GM21576 (cell line): ENCODE results near the gene PDCD2L.
"Not testable (repeated sequence)": the region's sequence is repeated elsewhere in the genome, so short reads cannot be mapped to it uniquely, and the experiment has no call there.

Experiments used
- ATAC-seq: cut with Tn5 transposase; IDR thresholded peaks from one replicate; pipeline ENCODE4 v1.9.1; 2021; ENCODE audit warnings: mild to moderate bottlenecking, moderate library complexity; ENCODE audit not compliant: unreplicated experiment

The PDCD2L gene

DNA sequence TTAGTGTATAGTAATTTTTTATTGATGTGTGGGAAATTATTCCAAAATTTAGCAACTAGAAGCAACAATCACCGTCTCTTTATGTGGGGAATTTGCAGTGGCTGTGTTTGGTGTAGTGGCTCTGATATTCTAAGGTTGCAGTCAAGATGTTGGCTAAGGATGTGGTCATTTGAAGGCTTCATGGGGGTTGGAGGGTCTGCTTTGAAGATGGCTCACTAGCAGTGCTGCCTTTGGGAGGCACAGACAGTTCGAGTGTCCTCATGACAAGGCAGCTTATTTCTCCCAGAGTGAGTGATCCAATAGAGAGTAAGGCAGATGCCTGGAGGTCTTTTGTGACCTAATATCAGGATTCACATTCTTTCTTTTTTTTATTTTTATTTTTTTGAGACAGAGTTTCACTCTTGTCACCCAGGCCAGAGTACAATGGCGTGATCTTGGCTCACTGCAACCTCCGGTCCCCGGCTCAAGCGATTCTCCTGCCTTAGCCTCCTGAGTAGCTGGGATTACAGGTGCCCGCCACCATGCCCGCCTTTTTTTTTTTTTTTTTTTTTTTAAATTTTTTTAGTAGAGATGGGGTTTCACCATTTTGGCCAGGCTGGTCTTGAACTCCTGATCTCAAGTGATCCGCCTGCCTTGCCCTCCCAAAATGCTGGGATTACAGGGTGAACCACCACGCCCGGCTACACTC is 30.5 kb upstream of the PDCD2L start:
- ATAC-seq: no peak

DNA sequence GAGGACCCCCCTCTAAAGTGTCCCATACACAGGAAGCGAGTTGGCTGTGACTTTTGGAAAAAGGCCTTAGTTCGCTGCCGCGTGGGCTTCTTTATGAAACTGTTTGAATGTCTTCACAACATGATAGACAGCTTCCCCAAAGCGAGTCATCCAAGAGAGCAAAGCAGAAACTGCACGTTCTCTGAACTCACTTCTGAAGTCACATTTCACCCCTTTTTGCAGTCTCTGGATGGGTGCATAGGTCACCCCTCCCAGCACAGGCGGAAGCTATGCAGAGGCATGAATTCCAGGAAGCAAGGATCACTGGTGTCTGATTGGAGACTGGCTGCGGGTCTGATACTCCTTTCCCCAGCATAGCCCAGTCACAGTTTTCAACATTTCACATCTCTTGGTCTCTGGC is 28.6 kb upstream of the PDCD2L start:
- no peak for ATAC-seq

DNA sequence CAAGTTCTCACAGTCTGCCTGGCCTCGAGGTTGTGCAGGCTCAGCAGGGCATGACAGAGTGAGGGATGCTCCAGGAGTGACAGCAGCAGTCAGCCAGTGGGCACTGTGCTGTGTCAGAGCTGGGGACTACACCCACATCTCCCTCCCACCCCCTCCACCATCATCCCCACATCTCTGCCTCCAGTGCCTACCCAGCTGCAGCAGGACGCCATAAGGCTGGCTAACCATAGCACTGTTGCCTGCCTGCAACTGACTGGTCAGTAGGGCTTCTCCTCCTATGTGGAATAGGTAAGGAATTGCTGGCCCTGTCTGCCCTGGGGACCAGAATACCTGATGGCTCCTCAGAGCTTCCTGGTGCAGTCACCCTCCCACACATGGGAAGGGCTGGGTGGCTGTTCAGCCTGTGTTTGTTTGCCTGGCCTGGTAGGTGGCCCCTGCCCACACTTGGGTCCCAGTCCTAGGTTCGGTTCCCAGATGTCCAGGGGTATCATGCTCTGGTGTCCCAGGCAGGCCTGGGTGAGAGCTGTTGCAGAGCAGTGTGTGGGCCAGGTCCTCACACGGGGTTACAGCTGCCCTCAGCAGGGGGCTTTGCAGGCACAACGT is 23.5 kb upstream of the PDCD2L start:
- no peak for ATAC-seq

DNA sequence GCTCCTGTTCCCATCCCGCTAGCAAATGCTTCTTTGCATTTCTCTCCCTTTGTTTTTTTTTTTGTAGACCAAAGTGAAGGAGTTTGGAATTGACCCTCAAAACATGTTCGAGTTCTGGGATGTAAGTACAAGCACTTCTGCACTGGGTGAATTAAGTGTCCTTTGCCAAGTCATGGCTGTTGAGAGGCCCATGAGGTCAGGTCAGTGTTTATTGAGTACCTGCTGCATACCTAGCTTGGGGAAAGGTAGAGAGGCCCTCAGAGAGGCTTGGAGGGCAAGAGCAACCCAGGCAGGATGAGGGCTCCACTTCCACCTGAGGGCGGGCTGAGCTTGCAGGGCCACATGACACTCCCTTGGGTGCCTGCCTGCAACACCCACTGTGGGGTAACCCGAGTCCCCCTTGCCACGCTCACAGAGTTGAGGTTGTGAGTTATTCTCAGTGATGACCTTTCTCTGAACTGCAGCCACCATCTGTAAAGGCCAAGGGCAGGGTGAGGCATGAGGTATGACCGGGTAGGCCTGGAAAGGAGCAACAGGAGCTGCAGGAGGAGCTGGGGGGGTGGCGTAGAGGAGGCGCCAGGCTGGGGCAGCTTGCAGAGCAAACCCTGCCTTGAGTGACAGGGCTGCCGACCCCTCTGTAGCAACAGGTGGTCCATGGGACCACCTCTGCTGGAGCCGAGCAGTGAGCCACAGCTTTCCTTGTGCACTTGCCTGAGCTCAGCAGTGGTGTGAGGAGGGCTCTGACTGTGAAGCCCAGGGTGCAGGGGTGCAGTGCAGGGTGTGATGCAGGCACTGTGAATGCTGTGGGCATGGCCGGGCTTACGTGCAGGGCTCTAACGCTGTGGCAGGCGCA is 22.6 kb upstream of the PDCD2L start:
- ATAC-seq: no peak

DNA sequence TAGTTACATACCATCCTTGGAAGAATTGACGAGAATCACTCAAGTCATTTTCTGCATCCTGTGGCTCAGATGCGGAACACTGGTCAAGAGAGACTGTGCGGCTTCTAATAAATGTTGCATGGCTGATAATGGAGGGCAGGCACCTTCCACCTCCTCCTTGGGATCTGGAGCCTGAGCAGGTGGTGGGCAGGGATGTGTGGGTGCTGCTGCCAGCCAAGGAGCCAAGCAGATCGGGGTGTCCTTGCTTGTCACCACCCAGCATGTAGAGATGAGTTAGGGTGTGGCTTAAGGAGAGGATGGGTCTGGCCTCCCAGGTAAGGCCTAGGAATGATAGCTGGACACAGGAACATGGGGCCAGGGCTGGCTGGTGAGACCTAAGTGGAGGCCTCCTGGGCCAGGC is 21.7 kb upstream of the PDCD2L start:
- no peak for ATAC-seq

DNA sequence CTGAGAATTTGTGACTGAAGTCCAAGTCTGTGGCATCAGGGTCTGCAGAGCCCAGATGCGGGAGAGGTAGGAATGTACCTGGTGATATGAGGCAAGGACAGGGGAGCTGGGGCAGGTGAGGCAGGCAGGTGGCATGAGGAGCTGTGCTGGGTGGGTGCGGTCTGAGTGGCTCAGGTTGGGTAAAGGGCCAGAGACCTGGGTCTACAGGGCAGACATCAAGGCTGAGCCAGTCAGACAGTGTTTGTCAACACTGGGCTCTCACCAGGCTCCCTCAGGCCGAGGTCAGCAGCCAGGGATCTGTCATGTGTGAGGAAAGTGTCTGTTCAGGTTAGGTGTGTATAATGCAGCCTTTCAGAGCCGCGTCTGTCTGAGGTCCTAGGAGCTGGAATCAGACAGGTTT is 20.6 kb upstream of the PDCD2L start:
- ATAC-seq: no peak

DNA sequence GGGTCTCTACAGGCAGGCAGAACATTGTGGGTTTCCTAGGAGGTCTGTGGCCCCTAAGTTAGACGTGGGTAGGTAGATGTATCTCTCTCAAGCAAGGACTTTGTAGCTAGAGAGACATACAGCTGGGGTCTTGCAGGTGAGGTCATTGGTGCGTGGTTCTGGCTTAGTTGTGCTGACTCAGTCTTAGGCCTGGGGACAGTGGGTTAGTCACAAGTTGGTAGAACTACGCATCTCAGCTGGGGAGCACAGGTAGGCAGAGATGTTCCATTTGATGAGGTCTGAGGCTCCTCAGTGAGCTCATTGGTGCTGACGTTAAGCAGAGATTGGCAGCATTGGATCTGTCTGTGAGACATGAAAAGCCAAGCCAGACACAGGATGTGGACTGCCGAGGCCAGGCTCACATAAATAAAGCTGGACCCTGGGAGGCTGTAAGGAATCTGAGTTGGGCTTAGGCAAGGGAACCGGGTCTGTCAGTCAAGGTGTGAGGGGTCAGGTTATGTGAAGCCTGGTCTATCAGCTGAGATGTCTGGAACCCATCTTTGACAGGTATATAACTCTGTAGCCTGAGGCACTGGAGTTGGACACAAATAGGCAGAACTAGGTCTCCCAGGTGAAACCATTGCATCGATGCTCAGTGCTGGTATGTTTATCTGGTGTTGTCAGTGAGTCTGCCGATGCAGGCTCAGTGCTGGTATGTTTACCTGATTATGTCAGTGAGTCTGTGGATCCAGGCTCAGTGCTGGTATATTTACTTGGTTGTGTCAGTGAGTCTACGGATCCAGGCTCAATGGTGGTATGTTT is 17.4 kb upstream of the PDCD2L start:
- ATAC-seq: no peak

DNA sequence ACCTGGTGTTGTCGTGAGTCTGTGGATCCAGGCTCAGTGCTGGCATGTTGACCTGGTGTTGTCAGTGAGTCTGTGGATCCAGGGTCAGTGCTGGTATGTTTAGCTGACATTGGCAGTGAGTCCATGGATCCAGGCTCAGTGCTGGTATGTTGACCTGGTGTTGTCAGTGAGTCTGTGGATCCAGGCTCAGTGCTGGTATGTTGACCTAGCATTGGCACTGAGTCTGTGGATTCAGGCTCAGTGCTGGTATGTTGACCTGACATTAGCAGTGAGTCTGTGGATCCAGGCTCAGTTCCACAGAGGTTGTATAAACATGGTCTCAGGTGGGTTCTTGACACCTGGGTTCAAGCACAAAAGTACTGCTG is 16.8 kb upstream of the PDCD2L start:
- ATAC-seq: no peak

DNA sequence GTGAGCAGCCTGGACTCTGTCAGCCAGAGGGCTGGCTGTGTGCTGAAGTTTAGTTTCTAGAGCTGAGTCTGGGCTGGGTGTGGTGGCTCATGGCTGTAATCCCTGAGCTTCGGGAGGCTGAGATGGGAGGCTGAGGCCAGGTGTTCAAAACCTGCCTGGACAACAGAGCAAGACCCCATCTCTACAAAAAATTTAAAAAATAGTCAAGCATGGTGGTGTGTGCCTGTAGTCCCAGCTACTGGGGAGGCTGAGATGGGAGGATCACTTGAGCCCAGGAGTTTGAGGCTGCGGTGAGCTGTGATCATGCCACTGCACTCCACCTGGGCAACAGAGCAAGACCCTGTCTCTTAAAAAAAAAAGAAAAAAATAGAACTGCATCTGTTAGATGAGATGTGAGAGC is 15.5 kb upstream of the PDCD2L start:
- not testable (repeated sequence) for ATAC-seq

DNA sequence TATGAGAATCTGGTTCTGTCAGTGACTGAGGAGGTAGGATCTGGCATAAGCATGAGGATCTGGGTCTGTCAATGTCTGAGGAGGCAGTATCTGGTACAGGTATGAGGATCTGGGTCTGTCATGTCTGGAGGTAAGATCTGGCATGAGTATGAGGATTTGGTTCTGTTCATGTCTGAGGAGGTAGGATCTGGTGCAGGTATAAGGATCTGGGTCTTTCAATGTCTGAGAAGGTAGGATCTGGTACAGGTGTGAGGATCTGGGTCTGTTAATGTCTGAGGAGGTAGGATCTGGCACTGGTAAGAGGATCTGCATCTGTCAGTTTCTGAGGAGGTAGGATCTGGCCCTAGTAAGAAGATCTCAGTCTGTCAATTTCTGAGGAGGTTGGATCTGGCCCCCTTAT is 12.4 kb upstream of the PDCD2L start:
- ATAC-seq: no peak

DNA sequence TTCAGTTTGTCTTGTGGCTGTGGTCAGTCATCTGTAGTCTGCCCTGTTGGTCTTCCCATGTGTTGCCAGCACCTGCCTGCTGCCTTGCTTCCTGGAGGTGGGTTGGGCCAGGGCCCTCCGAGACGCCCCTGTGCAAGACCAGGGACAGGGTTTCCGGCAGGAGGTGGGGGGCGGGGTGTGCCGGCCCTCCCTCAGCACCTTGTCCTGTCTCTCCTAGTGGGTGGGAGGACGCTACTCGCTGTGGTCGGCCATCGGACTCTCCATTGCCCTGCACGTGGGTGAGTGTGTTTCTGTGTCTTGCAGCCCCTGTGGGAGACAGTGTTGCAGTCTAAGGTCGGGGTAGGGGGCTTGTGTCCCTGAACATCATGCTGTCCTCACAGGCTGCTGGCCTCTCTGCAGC is 11.2 kb upstream of the PDCD2L start:
- no peak for ATAC-seq

DNA sequence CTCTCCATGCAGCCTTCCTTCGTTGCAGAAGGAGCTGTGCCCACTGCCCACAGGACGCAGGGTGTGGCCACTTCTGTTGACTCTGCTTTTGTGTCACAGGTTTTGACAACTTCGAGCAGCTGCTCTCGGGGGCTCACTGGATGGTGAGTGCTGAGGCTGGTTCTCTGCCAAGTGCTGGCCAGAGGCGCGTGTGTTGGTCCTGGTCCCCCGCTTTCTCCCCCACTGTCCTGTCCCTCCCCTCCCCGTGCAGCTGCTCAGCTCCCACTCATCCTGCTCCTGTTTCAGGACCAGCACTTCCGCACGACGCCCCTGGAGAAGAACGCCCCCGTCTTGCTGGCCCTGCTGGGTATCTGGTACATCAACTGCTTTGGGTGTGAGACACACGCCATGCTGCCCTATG is 10.6 kb upstream of the PDCD2L start:
- no peak for ATAC-seq

DNA sequence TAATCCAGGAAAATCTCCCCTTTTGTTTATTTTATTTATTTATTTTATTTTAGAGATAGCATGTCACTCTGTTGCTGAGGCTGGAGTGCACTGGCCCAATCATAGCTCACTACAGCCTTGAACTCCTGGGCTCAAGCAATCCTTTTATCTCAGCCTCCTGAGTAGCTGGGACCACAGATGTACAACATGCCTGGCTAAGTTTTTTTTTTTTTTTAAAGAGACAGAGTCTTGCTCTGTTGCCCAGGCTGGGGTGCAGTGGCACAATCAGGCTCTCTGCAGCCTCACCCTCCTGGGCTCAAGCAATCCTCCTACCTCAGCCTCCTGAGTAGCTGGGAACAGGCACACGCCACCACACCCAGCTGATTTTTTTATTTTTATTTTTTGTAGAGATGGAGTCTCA is 6.3 kb upstream of the PDCD2L start:
- no peak for ATAC-seq

DNA sequence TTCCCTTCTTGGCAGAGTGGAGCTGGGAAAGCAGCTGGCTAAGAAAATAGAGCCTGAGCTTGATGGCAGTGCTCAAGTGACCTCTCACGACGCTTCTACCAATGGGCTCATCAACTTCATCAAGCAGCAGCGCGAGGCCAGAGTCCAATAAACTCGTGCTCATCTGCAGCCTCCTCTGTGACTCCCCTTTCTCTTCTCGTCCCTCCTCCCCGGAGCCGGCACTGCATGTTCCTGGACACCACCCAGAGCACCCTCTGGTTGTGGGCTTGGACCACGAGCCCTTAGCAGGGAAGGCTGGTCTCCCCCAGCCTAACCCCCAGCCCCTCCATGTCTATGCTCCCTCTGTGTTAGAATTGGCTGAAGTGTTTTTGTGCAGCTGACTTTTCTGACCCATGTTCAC is 4.3 kb upstream of the PDCD2L start:
- ATAC-seq: no peak

DNA sequence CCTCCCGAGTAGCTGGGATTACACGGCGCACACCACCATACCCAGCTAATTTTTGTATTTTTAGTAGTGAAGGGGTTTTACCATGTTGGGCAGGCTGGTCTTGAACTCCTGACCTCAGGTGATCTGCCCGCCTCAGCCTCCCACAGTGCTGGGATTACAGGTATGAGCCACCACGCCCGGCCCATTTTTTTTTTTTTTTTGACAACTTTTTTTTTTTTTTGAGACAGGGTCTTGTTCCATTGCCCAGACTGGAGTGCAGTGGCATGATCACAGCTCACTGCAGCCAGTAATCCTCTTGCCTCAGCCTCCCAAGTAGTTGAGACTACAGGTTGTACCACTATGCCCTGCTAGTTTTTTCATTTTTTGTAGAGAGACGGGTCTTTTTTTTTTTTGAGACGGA is 3.4 kb upstream of the PDCD2L start:
- ATAC-seq: not testable (repeated sequence)

DNA sequence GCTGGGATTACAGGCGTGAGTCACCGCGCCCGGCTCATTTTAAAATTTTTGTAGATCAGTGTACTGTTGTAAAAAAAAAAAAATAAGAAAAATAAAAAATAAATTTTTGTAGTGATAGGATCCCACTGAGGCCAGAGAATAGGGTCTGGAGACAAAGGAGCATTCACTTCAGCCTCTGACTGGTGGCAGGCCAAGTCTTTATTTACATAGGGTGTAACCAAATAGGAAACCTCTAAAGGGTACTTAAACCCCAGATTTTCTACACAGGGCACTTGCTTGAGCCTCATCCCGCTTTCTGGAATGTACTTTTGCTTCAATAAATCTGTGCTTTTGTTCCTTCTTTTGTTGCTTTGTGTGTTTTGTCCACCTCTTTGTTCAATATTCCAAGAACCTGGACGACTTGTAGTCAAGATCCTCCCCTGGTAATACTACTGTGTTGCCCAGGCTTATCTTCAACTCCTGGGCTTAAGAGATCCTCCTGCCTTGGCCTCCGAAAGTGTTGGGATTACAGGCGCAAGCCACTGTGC is 2.1 kb upstream of the PDCD2L start:
- ATAC-seq: no peak

DNA sequence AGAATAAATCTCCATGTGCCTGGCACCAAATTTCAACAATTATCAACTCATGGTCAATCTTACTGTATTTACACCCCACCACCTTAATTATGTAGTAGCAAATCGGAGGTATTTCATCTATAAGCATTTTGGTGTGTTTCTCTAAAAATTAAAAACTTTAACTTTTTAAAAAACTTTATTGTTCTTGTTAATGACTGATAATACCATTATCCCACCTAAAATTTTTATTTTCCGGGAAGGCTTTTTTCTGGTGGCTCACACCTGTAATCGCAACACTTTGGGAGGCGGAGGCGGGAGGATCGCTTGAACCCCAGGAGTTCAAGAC is 453 bp upstream of the PDCD2L start:
- ATAC-seq: no peak

DNA sequence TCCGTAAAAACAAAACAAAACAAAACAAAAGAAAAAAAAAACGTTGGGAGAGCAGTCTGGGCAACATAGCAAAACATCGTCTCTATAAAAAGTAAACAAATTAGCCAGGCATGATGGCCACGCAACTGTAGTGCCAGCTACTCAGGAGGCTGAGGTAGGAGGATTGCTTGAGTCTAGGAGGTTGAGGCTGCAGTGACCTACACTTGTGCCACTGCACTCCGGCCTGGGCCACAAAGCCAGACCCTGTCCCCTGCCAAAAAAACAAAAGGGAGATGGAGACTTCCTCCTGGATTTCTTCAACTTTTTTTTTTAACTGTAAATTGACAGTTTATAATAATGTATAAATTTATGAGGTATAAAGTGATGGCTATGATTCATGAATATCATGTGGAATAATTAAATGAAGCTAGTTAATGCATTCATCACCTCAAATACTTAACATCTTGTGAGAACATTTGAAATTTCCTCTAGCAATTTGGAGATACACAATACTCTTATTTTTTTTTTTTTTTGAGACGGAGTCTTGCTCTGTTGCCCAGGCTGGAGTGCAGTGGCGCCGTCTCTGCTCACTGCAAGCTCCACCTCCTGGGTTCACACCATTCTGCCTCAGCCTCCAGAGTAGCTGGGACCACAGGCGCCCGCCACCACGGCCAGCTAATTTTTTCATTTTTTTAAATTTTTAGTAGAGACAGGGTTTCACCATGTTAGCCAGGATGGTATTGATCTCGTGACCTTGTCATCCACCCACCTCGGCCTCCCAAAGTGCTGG is 1.9 kb downstream of the PDCD2L start:
- ATAC-seq: no peak

DNA sequence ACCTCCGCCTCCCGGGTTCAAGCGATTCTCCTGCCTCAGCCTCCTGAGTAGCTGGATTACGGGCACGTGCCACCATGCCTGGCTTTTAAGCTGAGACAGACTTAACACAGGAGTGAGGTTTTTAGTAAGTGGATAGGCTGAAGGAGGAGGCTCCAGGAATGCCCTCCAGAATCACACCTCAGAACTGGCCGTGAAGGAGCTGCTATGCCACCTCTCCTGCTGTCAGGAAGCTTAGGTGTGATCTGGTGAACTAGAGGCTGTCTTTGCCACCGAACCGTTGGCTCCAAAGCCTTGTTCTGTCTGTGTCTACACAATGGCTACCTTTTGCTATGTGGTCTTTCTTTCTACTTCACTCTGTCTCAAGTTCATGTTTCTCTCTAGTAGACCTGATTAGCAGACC is 4.2 kb downstream of the PDCD2L start:
- ATAC-seq: no peak
